GM18517 (cell line): ENCODE results near the gene TRIM65.
"Not testable (repeated sequence)": the region's sequence is repeated elsewhere in the genome, so short reads cannot be mapped to it uniquely, and the experiment has no call there.

Experiments used
- ATAC-seq: cut with Tn5 transposase; IDR thresholded peaks from one replicate; pipeline ENCODE4 v1.9.1; 2021; ENCODE audit warnings: mild to moderate bottlenecking, moderate library complexity; ENCODE audit not compliant: unreplicated experiment

The TRIM65 gene

GRCh38 chr17:75897160-75898019 is 639 bp upstream of the TRIM65 start:
- no peak for ATAC-seq

- ATAC-seq = no peak
These were observed 1.2 kb downstream of the TRIM65 start for GRCh38 chr17:75895370-75896155.

GRCh38 chr17:75894049-75894733 is 2.6 kb downstream of the TRIM65 start:
- no peak for ATAC-seq

- ATAC-seq = no peak
These were observed 3.3 kb downstream of the TRIM65 start for GRCh38 chr17:75893305-75894048.

GRCh38 chr17:75892556-75893224 is 4.1 kb downstream of the TRIM65 start:
- ATAC-seq = no peak

- ATAC-seq = no peak
These were observed 4.9 kb downstream of the TRIM65 start for GRCh38 chr17:75891605-75892555.

GRCh38 chr17:75891022-75891604 is 5.6 kb downstream of the TRIM65 start:
- no peak for ATAC-seq

GRCh38 chr17:75889454-75889853 is 7.3 kb downstream of the TRIM65 start:
- no peak for ATAC-seq

GRCh38 chr17:75888484-75888883 is 8.3 kb downstream of the TRIM65 start:
- no peak for ATAC-seq

- ATAC-seq = not testable (repeated sequence)
These were observed 10.9 kb downstream of the TRIM65 start for GRCh38 chr17:75885860-75886259.

- ATAC-seq = no peak
These were observed 11.3 kb downstream of the TRIM65 start for GRCh38 chr17:75885431-75885830.

GRCh38 chr17:75881678-75882454 is 14.9 kb downstream of the TRIM65 start:
- no peak for ATAC-seq

GRCh38 chr17:75880266-75880665 is 16.5 kb downstream of the TRIM65 start:
- ATAC-seq = no peak

- no peak for ATAC-seq
These were observed 18.4 kb downstream of the TRIM65 start, which contains the start of gene TRIM47 for GRCh38 chr17:75878174-75878998. Gene TRIM47 (minus strand): TSS chr17:75878581. CDS start chr17:75878548, 33 bp downstream.

- no peak for ATAC-seq
These were observed 19.0 kb downstream of the TRIM65 start for GRCh38 chr17:75877752-75878173.

GRCh38 chr17:75876938-75877751 is 19.6 kb downstream of the TRIM65 start:
- no peak for ATAC-seq
